A673 (cell line): ENCODE data around the gene DTNA.
"Not testable (repeated sequence)": the region's sequence is repeated elsewhere in the genome, so short reads cannot be mapped to it uniquely, and the experiment has no call there.

Experiments
- CTCF ChIP-seq: fragments of 300-800, 200-600 bp; sonication (generic); conservative IDR thresholded peaks from 2 replicates; pipeline ENCODE4 v1.5.1; 2017; ENCODE audit warnings: low read depth, mild to moderate bottlenecking, antibody characterized with exemption, low read length, moderate library complexity, mixed read lengths
- EZH2 ChIP-seq: fragments of 200-600 bp; sonication (generic); IDR thresholded peaks from 2 replicates; pipeline ENCODE4 v1.6.1; 2017; ENCODE audit warnings: borderline replicate concordance, low read depth, mild to moderate bottlenecking, mixed read lengths, antibody characterized with exemption, low read length; ENCODE audit not compliant: poor library complexity, severe bottlenecking

- TF ChIP-seq EZH2, CTCF: not testable (repeated sequence)
These were observed 206.4 kb downstream of the DTNA start for GRCh38 chr18:34916539-34916938.
